Sigmoid colon (tissue), 7 donors: ENCODE results near the gene APLP2. TPM values are rescaled to one million over a fixed set of nuclear protein-coding genes. Genes with fewer than 3 reads are reported as not detected.

Source experiments
- DNase-seq: peaks from one replicate; pipeline ENCODE4 v3.0.0-alpha.2; 2019
- H3K27ac ChIP-seq, 4 donors: fragments of 200-600 bp; sonication (generic); one replicate each; pipeline ENCODE4 v1.5.1; 2016 to 2019; ENCODE audit warnings: mild to moderate bottlenecking in 1 of 4
- H3K27me3 ChIP-seq, 3 donors: fragments of 200-600 bp; sonication (generic); one replicate each; pipeline ENCODE4 v1.5.1; 2019; ENCODE audit warnings: mild to moderate bottlenecking in 1 of 3
- H3K36me3 ChIP-seq, 4 donors: fragments of 200-600 bp; sonication (generic); one replicate each; pipeline ENCODE4 v1.5.1; 2016 to 2019
- H3K4me1 ChIP-seq, 4 donors: fragments of 200-600 bp; sonication (generic); one replicate each; pipeline ENCODE4 v1.5.1; 2017 to 2019
- H3K4me3 ChIP-seq, 4 donors: fragments of 200-600 bp; sonication (generic); one replicate each; pipeline ENCODE4 v1.5.1; 2017 to 2019; ENCODE audit warnings: mild to moderate bottlenecking in 2 of 4, moderate library complexity in 1 of 4
- H3K9me3 ChIP-seq, 4 donors: fragments of 200-600 bp in 3 of 4; sonication (generic) in 3 of 4; one replicate each; pipeline versions ENCODE4 v1.5.1 to v1.6.1; 2013 to 2019
- CTCF ChIP-seq, 4 experiments: fragments of 450-650 bp in 3 of 4; fragments of 200-600 bp in 1 of 4; IDR thresholded peaks; one replicate each; pipeline ENCODE4 v1.5.1; 2016 to 2019; ENCODE audit warnings: antibody characterized with exemption in 4 of 4, mild to moderate bottlenecking in 3 of 4, moderate library complexity in 2 of 4
- EP300 ChIP-seq, 4 donors: sonication (generic); formaldehyde crosslinking; IDR thresholded peaks; one replicate each; pipeline ENCODE4 v1.6.1; 2017; ENCODE audit warnings: antibody characterized with exemption in 4 of 4
- POLR2A ChIP-seq, 2 donors: fragments of 450-650 bp; IDR thresholded peaks; one replicate each; pipeline ENCODE4 v1.6.1; 2016; ENCODE audit warnings: antibody characterized with exemption in 2 of 2, mild to moderate bottlenecking in 2 of 2, moderate library complexity in 2 of 2
- POLR2AphosphoS5 ChIP-seq, 4 donors: sonication (generic); formaldehyde crosslinking; IDR thresholded peaks; one replicate each; pipeline ENCODE4 v1.6.1; 2017; ENCODE audit warnings: antibody characterized with exemption in 4 of 4
- WGBS, 2 donors: extraction: QIAGEN DNeasy Blood & Tissue Kit; methylation state at CpG; one replicate each; pipeline ENCODE4 v1.1.7; 2013; 5-methylcytosine and 5-hydroxymethylcytosine counted together
- intact Hi-C: fragments of 100-400 bp; cut with DNase I; formaldehyde crosslinking; loops from one replicate; pipeline ENCODE4 v1.15.1; 2023
- polyA plus RNA-seq, 3 donors: library from polyadenylated mRNA; stranded (reverse); fragments of 200-250 nt; gene quantifications; one replicate each; pipeline ENCODE4 v1.2.3, GENCODE V29; 2013
- total RNA-seq, 4 donors: library from RNA; depleted of rRNA; stranded (reverse); fragments of >200 nt; gene quantifications; one replicate each; pipeline ENCODE4 v1.1.0, GENCODE V29; 2016
- donor health status: healthy with polysubstance abuse.
- donor health status: Bipolar disorder and iron deficiency.
- donor health status: healthy.

The APLP2 gene
- total and polyA plus RNA-seq, 7 donors, result 39.0 to 276 (median 247) TPM

GRCh38 chr11:130179396-130180306 lies 110.0 kb downstream of the APLP2 start:
- no peaks in the 10 kb centered on the region for H3K27me3 ChIP-seq
- H3K4me3 ChIP-seq, result no peak overlapping the region
- no peak for DNase-seq
- intact Hi-C loops, result no loop called here
- 13 to 61% methylated on average over 21 of the region's 21 CpGs for WGBS, 2 donors
- peaks cover 0 to 4% (median 1%) of the 10 kb centered on the region in 4 donors for H3K9me3 ChIP-seq
- peak overlapping the region in 1 of 4 donors; percentile 22 for H3K27ac ChIP-seq
- no peaks in the 10 kb centered on the region for H3K4me1 ChIP-seq
- H3K36me3 ChIP-seq, result no peaks in the 10 kb centered on the region
- TF ChIP-seq POLR2AphosphoS5 (IDR thresholded peaks at IDR 0.05), result no peak
- TF ChIP-seq EP300 (IDR thresholded peaks at IDR 0.05), result no peak
- no peak for TF ChIP-seq CTCF (IDR thresholded peaks at IDR 0.05)
- no peak for TF ChIP-seq POLR2A (IDR thresholded peaks at IDR 0.05)

GRCh38 chr11:130180491-130180890 lies 110.8 kb downstream of the APLP2 start:
- Histone ChIP-seq H3K4me1 (no peaks in the 10 kb centered on the region), H3K4me3 (no peak overlapping the region), H3K9me3 (no peaks in the 10 kb centered on the region), H3K27ac (peak overlapping the region in 1 of 4 donors; percentile 22), H3K27me3 (no peaks in the 10 kb centered on the region), H3K36me3 (no peaks in the 10 kb centered on the region)
- DNase-seq, result no peak
- no peak for TF ChIP-seq EP300 (IDR thresholded peaks at IDR 0.05)
- no peak for TF ChIP-seq CTCF (IDR thresholded peaks at IDR 0.05)
- TF ChIP-seq POLR2AphosphoS5 (IDR thresholded peaks at IDR 0.05), result no peak
- TF ChIP-seq POLR2A (IDR thresholded peaks at IDR 0.05), result no peak
- intact Hi-C loops, result no loop called here
- WGBS, 2 donors, result 13 to 47% methylated on average over 4 of the region's 4 CpGs

GRCh38 chr11:130180896-130181294 lies 111.2 kb downstream of the APLP2 start:
- no peak for DNase-seq
- Histone ChIP-seq H3K36me3 (no peaks in the 10 kb centered on the region), H3K27ac (peak overlapping the region in 1 of 4 donors; percentile 20), H3K9me3 (no peaks in the 10 kb centered on the region), H3K4me3 (no peak overlapping the region), H3K4me1 (no peaks in the 10 kb centered on the region), H3K27me3 (no peaks in the 10 kb centered on the region)
- no peak for TF ChIP-seq POLR2A (IDR thresholded peaks at IDR 0.05)
- no peak for TF ChIP-seq CTCF (IDR thresholded peaks at IDR 0.05)
- TF ChIP-seq EP300 (IDR thresholded peaks at IDR 0.05), result no peak
- TF ChIP-seq POLR2AphosphoS5 (IDR thresholded peaks at IDR 0.05), result no peak
- 19 to 62% methylated on average over 8 of the region's 8 CpGs for WGBS, 2 donors
- intact Hi-C loops, result no loop called here

DNA sequence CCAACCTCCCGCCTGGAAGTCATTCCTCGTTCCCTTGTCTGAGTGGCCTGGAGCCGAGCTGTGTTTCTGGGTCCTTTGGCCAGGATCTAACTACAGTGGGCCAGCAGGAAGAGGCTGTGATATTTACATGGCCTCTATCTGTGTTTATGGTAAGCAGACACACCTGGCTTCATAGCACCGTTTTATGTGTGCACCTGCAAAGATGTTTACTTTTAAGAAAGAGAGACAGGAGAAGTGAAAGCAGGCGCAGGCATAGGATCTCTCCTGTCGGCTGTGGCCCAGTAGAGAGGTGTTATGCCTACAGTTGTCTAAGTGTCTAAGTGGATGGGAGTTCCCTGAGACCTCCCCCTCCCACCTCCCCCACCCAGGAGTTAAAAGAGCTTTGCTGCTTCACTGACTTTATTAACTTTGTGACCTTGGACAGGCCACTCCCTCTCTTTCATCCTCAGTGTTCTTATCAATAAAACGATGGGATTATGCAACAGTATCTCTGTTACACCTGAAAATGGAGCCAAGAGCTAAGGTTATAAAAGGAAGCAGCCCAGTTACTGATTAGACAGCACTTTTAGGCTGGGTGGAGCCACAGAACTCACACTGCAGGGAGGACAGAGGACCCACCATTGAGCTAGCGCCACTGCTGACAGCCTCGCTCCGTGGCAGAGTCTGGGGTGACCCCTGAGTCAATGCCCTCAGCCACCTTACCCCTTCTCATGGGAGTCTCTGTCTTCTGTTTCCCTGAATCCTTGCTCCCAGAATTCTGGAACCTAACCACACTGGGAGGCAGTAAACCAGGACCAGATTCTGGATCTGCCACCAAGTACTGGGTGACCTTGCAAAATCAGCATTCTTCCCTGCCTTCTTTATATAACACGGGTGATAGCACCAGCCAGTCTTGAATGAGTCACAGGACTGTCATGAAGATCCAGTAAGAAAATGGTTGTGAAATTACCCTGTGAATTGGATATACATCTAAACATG lies 111.9 kb downstream of the APLP2 start:
- Histone ChIP-seq H3K27me3 (no peaks in the 10 kb centered on the region), H3K4me3 (no peak overlapping the region), H3K36me3 (no peaks in the 10 kb centered on the region), H3K4me1 (no peaks in the 10 kb centered on the region), H3K27ac (peak overlapping the region in 1 of 4 donors; percentile 20), H3K9me3 (no peaks in the 10 kb centered on the region)
- 13 to 49% methylated on average over 11 of the region's 11 CpGs for WGBS, 2 donors
- intact Hi-C loops, result no loop called here
- peak in 1 of 2 donors; percentile 16 for TF ChIP-seq POLR2A (IDR thresholded peaks at IDR 0.05)
- TF ChIP-seq POLR2AphosphoS5 (IDR thresholded peaks at IDR 0.05), result no peak
- no peak for DNase-seq
